GM12878 (cell line): ENCODE data around the gene PLCB4. TPM values are rescaled to one million over a fixed set of nuclear protein-coding genes. Genes with fewer than 3 reads are reported as not detected.

ENCODE experiments used
- ATAC-seq: fragments of 200-7000 bp; cut with Tn5 transposase; 3 replicates; pipeline ENCODE4 v1.9.1; 2020; ENCODE audit warnings: mild to moderate bottlenecking, moderate library complexity
- BruUV-seq: library from RNA; stranded (reverse); fragments of 400-500 nt; replicated peaks from 2 replicates; lab custom pipeline; 2021; lab: Mats Ljungman, UMichigan
- CTCF ChIA-PET: fragments of 300-600 bp; sonication (Branson Sonifier 250); formaldehyde crosslinking; extraction: SDS; loops from one replicate; lab custom pipeline; 2021; ENCODE audit warnings: inconsistent platforms; lab: Yijun Ruan, JAX
- POLR2A ChIA-PET: fragments of 350-600 bp; formaldehyde crosslinking; extraction: SDS; loops from one replicate; lab custom pipeline; 2021; ENCODE audit warnings: inconsistent platforms; lab: Charles Lee
- RAD21 ChIA-PET: fragments of 300-600 bp; sonication (Branson Sonifier 250); formaldehyde crosslinking; loops from one replicate; lab custom pipeline; 2023; ENCODE audit warnings: antibody characterized with exemption; ENCODE audit not compliant: unreplicated experiment; lab: Charles Lee
- SMC1A ChIA-PET: fragments of 300-600 bp; sonication (Branson Sonifier 250); formaldehyde crosslinking; loops from one replicate; lab custom pipeline; 2023; ENCODE audit not compliant: unreplicated experiment, uncharacterized antibody; lab: Charles Lee
- DNase-seq: peaks from one replicate; pipeline ENCODE4 v3.0.0-alpha.2; 2011; ENCODE audit warnings: low read depth, low spot score
- FAIRE-seq: peaks from 3 replicates; lab custom pipeline; 2011; peaks lifted over from hg19 to GRCh38; lab: Jason Lieb, UNC
- H2AFZ ChIP-seq: 2 replicates; pipeline ENCODE4 v1.6.0; 2011; ENCODE audit warnings: low read depth, low read length, control low read depth; ENCODE audit not compliant: control insufficient read depth
- H3K27ac ChIP-seq: 2 replicates; pipeline ENCODE4 v1.5.1; 2011; ENCODE audit warnings: control low read depth; ENCODE audit not compliant: control insufficient read depth, insufficient read depth
- H3K27me3 ChIP-seq, 2 experiments: replicated peaks in 1 of 2; 2 replicates each; pipeline versions ENCODE4 v1.6.0 to v1.6.1; 2011; ENCODE audit warnings: low read length in 1 of 2; ENCODE audit not compliant: control insufficient read depth in 2 of 2, insufficient read depth in 2 of 2
- H3K36me3 ChIP-seq, 2 experiments: 2 replicates each; pipeline ENCODE4 v1.5.1; 2011; ENCODE audit warnings: low read length in 1 of 2; ENCODE audit not compliant: control insufficient read depth in 2 of 2, insufficient read depth in 2 of 2
- H3K4me1 ChIP-seq: 2 replicates; pipeline ENCODE4 v1.6.1; 2011; ENCODE audit warnings: mild to moderate bottlenecking, low read length, moderate library complexity, mixed read lengths; ENCODE audit not compliant: control insufficient read depth, insufficient read depth
- H3K4me2 ChIP-seq: 2 replicates; pipeline ENCODE4 v1.6.0; 2011; ENCODE audit warnings: control low read depth; ENCODE audit not compliant: control insufficient read depth, insufficient read depth
- H3K4me3 ChIP-seq: fragments of 200-600 bp; sonication (generic); 2 replicates; pipeline ENCODE4 v1.5.1; 2016
- H3K79me2 ChIP-seq: 2 replicates; pipeline ENCODE4 v1.6.0; 2011; ENCODE audit warnings: low read length; ENCODE audit not compliant: control insufficient read depth, insufficient read depth
- H3K9ac ChIP-seq: 2 replicates; pipeline ENCODE4 v1.8.0; 2011; ENCODE audit warnings: low read length, control low read depth, mixed read lengths; ENCODE audit not compliant: control insufficient read depth, insufficient read depth
- H3K9me3 ChIP-seq: replicated peaks from 3 replicates; pipeline ENCODE4 v1.5.1; 2011; ENCODE audit warnings: mild to moderate bottlenecking, low read length; ENCODE audit not compliant: control insufficient read depth, insufficient read depth
- H4K20me1 ChIP-seq: 2 replicates; pipeline ENCODE4 v1.6.0; 2011; ENCODE audit not compliant: control insufficient read depth, insufficient read depth
- CBX5 ChIP-seq: sonication (generic); IDR thresholded peaks from 2 replicates; pipeline ENCODE4 v1.6.1; 2016; ENCODE audit warnings: low read depth, moderate library complexity, mild to moderate bottlenecking, inconsistent platforms
- DPF2 ChIP-seq: fragments of 450-650 bp; IDR thresholded peaks from 2 replicates; pipeline ENCODE4 v1.6.1; 2017; ENCODE audit warnings: mild to moderate bottlenecking
- ESRRA ChIP-seq: IDR thresholded peaks from 2 replicates; pipeline ENCODE4 v1.6.1; 2012; ENCODE audit warnings: mild to moderate bottlenecking, low read length, improper control_type of control experiment
- FOXK2 ChIP-seq: fragments of 450-650 bp; IDR thresholded peaks from 2 replicates; pipeline ENCODE4 v1.6.1; 2017; ENCODE audit warnings: mild to moderate bottlenecking, moderate library complexity
- HDAC2 ChIP-seq: fragments of 200-600 bp; sonication (generic); IDR thresholded peaks from 2 replicates; pipeline ENCODE4 v1.6.1; 2017
- JUND ChIP-seq: IDR thresholded peaks from 2 replicates; pipeline ENCODE4 v1.6.1; 2012; ENCODE audit warnings: low read depth, mild to moderate bottlenecking, low read length, improper control_type of control experiment, moderate library complexity
- NFYB ChIP-seq: IDR thresholded peaks from 2 replicates; pipeline ENCODE4 v1.6.1; 2011; ENCODE audit warnings: low read depth, mild to moderate bottlenecking, low read length, improper control_type of control experiment, moderate library complexity; ENCODE audit not compliant: insufficient read depth
- PAX8 ChIP-seq: fragments of 450-650 bp; IDR thresholded peaks from 2 replicates; pipeline ENCODE4 v1.6.1; 2017; ENCODE audit warnings: mild to moderate bottlenecking, moderate library complexity
- PKNOX1 ChIP-seq: fragments of 450-650 bp; IDR thresholded peaks from 2 replicates; pipeline ENCODE4 v1.6.1; 2016; ENCODE audit warnings: mild to moderate bottlenecking
- PML ChIP-seq: IDR thresholded peaks from 2 replicates; pipeline ENCODE4 v1.6.1; 2012; ENCODE audit warnings: low read length, inconsistent platforms
- RFX5 ChIP-seq: IDR thresholded peaks from 2 replicates; pipeline ENCODE4 v1.6.1; 2011; ENCODE audit warnings: low read depth, low read length, improper control_type of control experiment
- SIN3A ChIP-seq: IDR thresholded peaks from 2 replicates; pipeline ENCODE4 v1.6.1; 2012; ENCODE audit warnings: low read depth, low read length, improper control_type of control experiment
- SMAD1 ChIP-seq: fragments of 450-650 bp; IDR thresholded peaks from 2 replicates; pipeline ENCODE4 v1.6.1; 2018; ENCODE audit warnings: mild to moderate bottlenecking, low read depth; ENCODE audit not compliant: partially characterized antibody
- SMAD5 ChIP-seq: IDR thresholded peaks from 2 replicates; pipeline ENCODE4 v1.6.1; 2016; ENCODE audit warnings: antibody characterized with exemption, low read depth
- TARDBP ChIP-seq: IDR thresholded peaks from 2 replicates; pipeline ENCODE4 v1.6.1; 2016; ENCODE audit warnings: borderline replicate concordance
- TBL1XR1 ChIP-seq: IDR thresholded peaks from 2 replicates; pipeline ENCODE4 v1.6.1; 2012; ENCODE audit warnings: low read depth, low read length, improper control_type of control experiment
- USF2 ChIP-seq: IDR thresholded peaks from 2 replicates; pipeline ENCODE4 v1.6.1; 2011; ENCODE audit warnings: low read depth, low read length, improper control_type of control experiment, borderline replicate concordance
- ZBED1 ChIP-seq: IDR thresholded peaks from 2 replicates; pipeline ENCODE4 v1.6.1; 2016; ENCODE audit warnings: borderline replicate concordance
- ZNF687 ChIP-seq: fragments of 450-650 bp; IDR thresholded peaks from 2 replicates; pipeline ENCODE4 v1.6.1; 2017; ENCODE audit warnings: mild to moderate bottlenecking, moderate library complexity
- WGBS: methylation state at CpG from one replicate; pipeline ENCODE4 v1.1.6; 2016; ENCODE audit warnings: low lambda C conversion rate; ENCODE audit not compliant: insufficient replicate concordance, insufficient coverage; ENCODE audit errors: missing lambda C conversion rate; 5-methylcytosine and 5-hydroxymethylcytosine counted together
- in situ Hi-C: fragments of 300-500 bp; cut with MboI; formaldehyde crosslinking; loops from 9 replicates; pipeline ENCODE4 v1.14.3; 2018; ENCODE audit warnings: mixed read lengths
- intact Hi-C: fragments of 100-400 bp; cut with micrococcal nuclease; formaldehyde crosslinking; loops from one replicate; pipeline ENCODE4 v1.14.2; 2022; ENCODE audit not compliant: unreplicated experiment
- polyA plus RNA-seq, 11 experiments: library from polyadenylated mRNA; depleted of rRNA in 4 of 11; unstranded in 6 of 11; stranded (reverse) in 5 of 11; fragments of >200 nt; fragmentation: Nextera tagmentation in 4 of 11; fragmentation: Illumina TruSeq in 1 of 11; extraction: Ambion mirVana in 4 of 11; extraction: Trizol in 1 of 11; gene quantifications; 1 replicate in 1 of 11; 2 replicates in 10 of 11; pipeline versions ENCODE4 v1.2.1 to v1.2.3, GENCODE V29; 2011 to 2016; ENCODE audit warnings: inconsistent platforms in 2 of 11, missing spikeins in 2 of 11, low read depth in 1 of 11
- total RNA-seq, 4 experiments: library from RNA; depleted of rRNA in 3 of 4; stranded (reverse); fragments of >200 nt in 3 of 4; fragmentation: Illumina TruSeq in 1 of 4; extraction: Trizol in 1 of 4; gene quantifications; 2 replicates each; pipeline versions ENCODE4 v1.2.1 to v1.2.3, GENCODE V29; 2013 to 2021

PLCB4 gene
- total and polyA plus RNA-seq, 10 of the 15 experiments (the other 5 are each of a cell fraction or from before 2014, with no cell fraction given): not detected

- WGBS: 37% methylated on average over 2 of the region's 2 CpGs
- no peaks in the 10 kb centered on the region for H3K36me3 ChIP-seq
- no peaks in the 10 kb centered on the region for H3K4me1 ChIP-seq
- ChIA-PET RAD21 (no interaction called here), POLR2A (no interaction called here), CTCF (no interaction called here), SMC1A (interaction anchor here (1.5 kb wide), 1 partner anchor 10 kb away, joined by 3 read pairs; no protein-coding TSS in a partner anchor)
- no peak overlapping the region for H3K4me2 ChIP-seq
- intact Hi-C loops (no loop called here), in situ Hi-C loops (no loop called here)
- BruUV-seq: no TSS peak
- DNase-seq: no peak
- no peak for TF ChIP-seq RFX5
- TF ChIP-seq FOXK2: no peak
- no peak for TF ChIP-seq TBL1XR1
- TF ChIP-seq JUND: no peak
- no peak for TF ChIP-seq SMAD5
- TF ChIP-seq PAX8: no peak
- TF ChIP-seq PKNOX1: no peak
- TF ChIP-seq SMAD1: no peak
- no peak for TF ChIP-seq USF2
- TF ChIP-seq ESRRA: no peak
- no peak for TF ChIP-seq TARDBP
- no peak for TF ChIP-seq ZBED1
- no peak for TF ChIP-seq NFYB
- TF ChIP-seq DPF2: no peak
- no peak for TF ChIP-seq ZNF687
- no peak for TF ChIP-seq SIN3A
- no peak for TF ChIP-seq CBX5
- TF ChIP-seq HDAC2: no peak
- no peak for TF ChIP-seq PML
- ATAC-seq: no peak
- no peak overlapping the region for H2AFZ ChIP-seq
- no peak overlapping the region for H3K4me3 ChIP-seq
- no peak for FAIRE-seq
- H3K79me2 ChIP-seq: no peaks in the 10 kb centered on the region
- no peak overlapping the region for H3K9ac ChIP-seq
- H4K20me1 ChIP-seq: no peaks in the 10 kb centered on the region
- H3K27me3 ChIP-seq: peaks cover 0 to 3% of the 10 kb centered on the region in 2 experiments; a peak in 1 of 4 replicates
- H3K9me3 ChIP-seq: no peaks in the 10 kb centered on the region
- H3K27ac ChIP-seq: no peak overlapping the region
Measured at GRCh38 chr20:9321007-9321406, 252.1 kb downstream of the PLCB4 start.
